Left cardiac atrium (tissue), 4 donors: ENCODE data around the gene XRCC5. TPM values are rescaled to one million over a fixed set of nuclear protein-coding genes. Genes with fewer than 3 reads are reported as not detected.

Experiments
- ATAC-seq, 2 donors: fragments of 200-7000 bp; cut with Tn5 transposase; one replicate each; pipeline ENCODE4 v1.9.1; 2020; ENCODE audit warnings: mild to moderate bottlenecking in 2 of 2, moderate library complexity in 2 of 2
- DNase-seq: peaks from one replicate; pipeline ENCODE4 v3.0.0-alpha.2; 2020
- intact Hi-C, 2 donors: fragments of 100-400 bp; cut with DNase I; formaldehyde crosslinking; loops; one replicate each; pipeline versions ENCODE4 v1.14.1 to v1.15.1; 2022 to 2023
- total RNA-seq, 2 donors: library from RNA; stranded (reverse); fragmentation: NEBNext Ultra II Directional; extraction: Animal tissue kit (Norgen Biotek cat#: 25700); gene quantifications; one replicate each; pipeline ENCODE4 v1.2.1, GENCODE V29; 2021
- donor health status: DM: no; HTN: yes; CAD: no.
- donor health status: DM: no; HTN: yes; CAD: no; lungs with severe emphysema.
- donor health status: DM: yes; HTN: yes; CAD: no.
- donor health status: Dilated cardiomyopathy.

The XRCC5 gene
- total RNA-seq, 2 donors from 2014 or later, result 114 to 148 TPM

DNA sequence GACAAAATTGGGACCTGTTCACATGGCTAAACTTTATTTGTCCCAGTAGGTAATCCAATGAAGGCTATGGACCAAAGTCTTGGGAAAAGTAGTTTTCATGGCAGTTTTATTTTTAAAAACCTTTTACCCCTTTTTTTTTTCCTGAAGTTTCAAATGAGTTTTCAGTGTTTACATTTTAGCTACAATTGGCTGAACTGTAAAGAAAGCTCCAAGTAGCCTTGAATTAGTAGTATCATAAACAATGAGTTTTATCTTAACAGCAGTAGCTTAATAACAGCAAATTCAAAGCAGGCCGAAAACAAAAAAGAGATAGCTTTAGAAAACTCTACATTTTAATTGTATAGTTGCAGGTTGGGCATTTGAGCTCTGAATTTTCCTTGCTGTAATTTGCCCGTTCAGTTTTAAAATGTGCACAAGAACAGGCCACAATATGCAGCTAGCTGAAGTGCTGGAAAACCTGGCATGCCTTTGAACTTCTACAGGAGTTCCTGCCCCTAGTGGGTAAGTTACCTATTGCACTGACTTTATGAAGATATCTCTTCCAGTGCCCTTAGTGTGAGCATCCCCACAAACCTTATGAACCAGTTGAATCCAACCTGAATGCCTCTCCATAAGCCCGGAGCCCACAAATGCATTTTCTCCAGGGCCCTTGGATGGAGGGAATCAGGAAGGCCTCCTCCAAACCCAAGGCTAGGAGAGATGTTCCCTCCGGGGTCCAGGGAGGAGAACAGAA lies 106.7 kb downstream of the XRCC5 start:
- DNase-seq, result no peak
- no peak for ATAC-seq
- intact Hi-C loops, result no loop called here

DNA sequence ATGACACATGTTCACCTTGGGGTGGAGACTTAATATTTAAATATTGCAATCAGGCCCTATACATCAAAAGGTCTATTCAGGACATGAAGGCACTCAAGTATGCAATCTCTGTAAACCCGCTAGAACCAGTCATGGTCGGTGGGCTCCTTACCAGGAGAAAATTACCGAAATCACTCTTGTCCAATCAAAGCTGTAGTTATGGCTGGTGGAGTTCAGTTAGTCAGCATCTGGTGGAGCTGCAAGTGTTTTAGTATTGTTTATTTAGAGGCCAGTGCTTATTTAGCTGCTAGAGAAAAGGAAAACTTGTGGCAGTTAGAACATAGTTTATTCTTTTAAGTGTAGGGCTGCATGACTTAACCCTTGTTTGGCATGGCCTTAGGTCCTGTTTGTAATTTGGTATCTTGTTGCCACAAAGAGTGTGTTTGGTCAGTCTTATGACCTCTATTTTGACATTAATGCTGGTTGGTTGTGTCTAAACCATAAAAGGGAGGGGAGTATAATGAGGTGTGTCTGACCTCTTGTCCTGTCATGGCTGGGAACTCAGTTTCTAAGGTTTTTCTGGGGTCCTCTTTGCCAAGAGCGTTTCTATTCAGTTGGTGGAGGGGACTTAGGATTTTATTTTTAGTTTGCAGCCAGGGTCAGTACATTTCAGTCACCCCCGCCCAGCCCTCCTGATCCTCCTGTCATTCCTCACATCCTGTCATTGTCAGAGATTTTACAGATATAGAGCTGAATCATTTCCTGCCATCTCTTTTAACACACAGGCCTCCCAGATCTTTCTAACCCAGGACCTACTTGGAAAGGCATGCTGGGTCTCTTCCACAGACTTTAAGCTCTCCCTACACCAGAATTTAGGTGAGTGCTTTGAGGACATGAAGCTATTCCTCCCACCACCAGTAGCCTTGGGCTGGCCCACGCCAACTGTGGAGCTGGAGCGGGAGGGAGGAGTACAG lies 108.1 kb downstream of the XRCC5 start:
- DNase-seq (no peak), ATAC-seq (peak in 1 of 2 donors; percentile 46)
- intact Hi-C loops, result no loop called here

DNA sequence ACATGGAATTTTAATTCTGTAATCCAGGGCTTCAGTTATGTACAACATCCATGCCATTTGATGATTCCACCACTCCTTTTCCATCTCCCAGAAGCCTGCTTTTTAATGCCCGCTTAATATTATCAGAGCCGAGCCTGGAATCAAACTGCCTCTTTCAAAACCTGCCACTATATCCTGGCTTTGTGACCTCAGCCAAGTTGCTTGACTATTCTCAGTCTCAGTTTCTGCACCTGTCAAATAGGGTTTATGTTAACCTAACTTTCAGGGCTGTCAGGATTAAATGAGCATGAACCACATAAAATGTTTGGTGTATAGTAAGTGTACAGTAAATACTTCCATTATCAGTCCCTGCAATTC lies 108.7 kb downstream of the XRCC5 start:
- intact Hi-C loops, result no loop called here
- no peak for DNase-seq
- no peak for ATAC-seq

DNA sequence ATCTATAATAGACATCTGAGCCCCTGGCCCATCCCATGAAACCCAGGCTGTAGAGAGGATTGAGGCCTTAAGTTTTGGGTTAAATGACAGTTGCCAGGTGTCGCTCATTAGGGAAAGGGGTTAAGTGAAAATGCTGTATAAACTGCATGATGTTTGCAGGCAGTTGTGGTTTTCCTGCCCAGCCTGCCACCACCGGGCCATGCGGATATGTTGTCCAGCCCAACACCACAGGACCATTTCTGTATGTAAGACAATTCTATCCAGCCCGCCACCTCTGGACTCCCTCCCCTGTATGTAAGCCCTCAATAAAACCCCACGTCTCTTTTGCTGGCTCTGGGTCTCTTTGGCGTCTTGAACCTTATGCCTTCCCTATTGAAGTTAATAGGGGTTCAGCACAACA lies 110.7 kb downstream of the XRCC5 start:
- DNase-seq, result no peak
- no peak for ATAC-seq
- intact Hi-C loops, result no loop called here

DNA sequence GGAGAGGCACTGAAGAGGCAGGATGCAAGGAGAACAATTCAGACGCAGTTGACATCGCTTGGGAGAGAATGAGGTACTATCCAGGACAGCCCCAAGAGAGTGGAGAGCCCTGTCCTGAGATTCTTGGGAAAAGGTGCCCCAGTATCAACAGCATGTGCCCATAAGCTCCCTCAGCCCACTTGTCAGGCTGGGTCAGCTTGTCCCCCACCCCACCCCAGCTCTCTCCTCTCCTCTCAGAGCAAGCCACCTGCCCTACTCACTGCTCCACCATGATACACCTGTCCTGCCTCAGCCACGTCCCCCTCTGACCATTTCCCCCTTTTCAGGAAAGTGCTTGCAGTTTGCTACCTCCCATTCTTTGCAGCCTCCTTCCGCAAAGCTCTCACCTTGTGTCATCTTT lies 111.8 kb downstream of the XRCC5 start:
- intact Hi-C loops, result no loop called here
- ATAC-seq, result no peak
- DNase-seq, result no peak

DNA sequence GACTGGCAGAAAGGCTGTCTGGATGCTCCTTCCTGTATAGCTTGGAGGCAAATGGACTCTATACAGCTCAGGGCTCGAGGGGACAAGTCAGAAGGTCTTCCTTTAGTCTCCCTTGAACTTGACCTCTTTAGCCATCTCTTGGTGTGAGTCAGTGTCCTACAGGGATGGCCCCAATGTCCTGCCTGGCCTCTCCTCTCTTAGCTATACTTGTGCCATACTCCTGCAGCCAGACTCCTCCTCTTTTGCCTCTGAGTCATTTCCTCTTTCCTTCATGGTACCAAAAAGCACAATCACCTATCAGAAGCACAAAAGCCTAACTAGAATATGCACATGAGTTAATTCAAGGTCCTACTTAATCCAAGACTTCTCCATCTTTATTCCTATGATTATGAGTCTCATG lies 112.7 kb downstream of the XRCC5 start:
- ATAC-seq, result no peak
- intact Hi-C loops, result no loop called here
- no peak for DNase-seq

DNA sequence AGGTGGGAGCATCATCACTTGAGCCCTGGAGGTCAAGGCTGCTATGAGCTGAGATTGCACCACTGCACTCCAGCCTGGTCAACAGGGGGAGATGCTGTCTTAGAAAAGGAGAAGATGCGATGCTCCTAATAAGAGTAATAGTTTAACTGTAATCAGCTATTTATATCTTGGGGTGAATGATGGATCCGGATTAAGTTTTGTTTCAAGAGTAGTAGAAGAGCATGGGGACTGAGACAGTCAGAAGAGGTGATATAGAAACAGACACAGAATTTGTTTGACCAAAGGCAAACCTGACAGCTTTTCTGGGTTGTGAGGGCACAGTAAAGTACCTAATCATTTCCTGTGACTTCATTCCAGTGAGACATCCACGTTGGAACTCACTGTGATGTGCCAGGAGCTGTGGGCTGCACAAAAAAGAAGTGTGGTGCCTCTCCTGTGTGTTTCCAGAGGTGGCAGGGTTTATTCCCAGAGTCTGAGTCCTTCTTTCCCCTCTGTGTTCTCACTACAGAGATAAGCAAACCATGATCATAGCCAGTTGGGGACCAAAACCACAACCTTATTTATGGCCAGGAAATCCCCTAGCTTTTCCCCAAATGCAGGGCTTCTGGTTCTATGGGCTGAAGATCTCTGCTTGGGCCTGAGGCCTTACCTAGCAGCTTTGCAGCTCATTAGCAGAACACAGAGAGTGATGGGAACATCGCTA lies 113.7 kb downstream of the XRCC5 start:
- intact Hi-C loops, result no loop called here
- DNase-seq, result no peak
- no peak for ATAC-seq

DNA sequence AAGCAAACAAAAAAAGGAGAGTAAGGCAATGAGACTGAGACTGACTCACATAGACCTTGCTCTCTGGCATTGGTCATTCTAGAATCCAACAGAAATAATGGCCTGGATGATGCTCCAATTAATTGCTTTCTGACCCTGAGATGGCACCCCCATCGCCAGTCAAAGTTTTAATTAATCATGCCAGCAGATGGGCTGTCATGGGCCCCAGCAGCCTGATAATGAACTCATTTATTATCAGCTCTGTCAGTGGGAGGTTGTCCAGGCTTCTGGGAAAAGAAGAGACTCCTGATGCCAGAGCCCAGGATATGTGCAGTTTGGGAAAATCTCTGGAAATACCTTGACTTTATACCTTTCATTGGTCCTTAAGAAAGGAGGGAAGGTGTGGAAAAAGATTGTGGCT lies 115.2 kb downstream of the XRCC5 start:
- intact Hi-C loops, result no loop called here
- ATAC-seq (no peak), DNase-seq (no peak)

DNA sequence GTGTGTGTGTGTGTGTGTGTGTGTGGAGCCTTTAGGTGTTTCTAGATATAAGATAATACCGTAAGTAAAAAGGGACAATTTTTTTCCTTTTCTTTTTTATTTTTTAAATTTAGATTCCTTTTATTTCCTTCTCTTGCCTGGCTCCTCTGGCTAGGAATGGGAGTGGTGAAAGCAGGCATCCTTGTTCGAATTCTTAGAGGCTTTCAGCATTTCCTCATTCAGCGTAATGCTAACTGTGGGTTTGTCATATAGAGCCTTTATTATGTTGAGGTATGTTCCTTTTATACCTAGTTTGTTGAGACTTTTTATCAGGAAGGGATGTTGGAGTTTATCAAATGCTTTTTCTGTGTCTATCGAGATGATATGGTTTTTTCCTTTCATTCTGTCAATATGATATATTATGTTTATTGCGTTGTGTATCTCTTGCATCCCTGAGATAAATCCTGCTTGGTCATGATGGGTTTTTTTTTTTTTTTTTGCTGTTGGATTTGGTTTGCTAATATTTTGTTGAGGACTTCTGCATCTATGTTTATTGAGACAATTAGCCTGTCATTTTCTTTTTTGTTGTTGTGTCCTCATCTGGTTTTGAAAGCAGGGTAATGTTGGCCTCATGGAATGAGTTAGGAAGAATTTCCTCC lies 120.2 kb downstream of the XRCC5 start:
- ATAC-seq (no peak), DNase-seq (no peak)
- intact Hi-C loops, result no loop called here

DNA sequence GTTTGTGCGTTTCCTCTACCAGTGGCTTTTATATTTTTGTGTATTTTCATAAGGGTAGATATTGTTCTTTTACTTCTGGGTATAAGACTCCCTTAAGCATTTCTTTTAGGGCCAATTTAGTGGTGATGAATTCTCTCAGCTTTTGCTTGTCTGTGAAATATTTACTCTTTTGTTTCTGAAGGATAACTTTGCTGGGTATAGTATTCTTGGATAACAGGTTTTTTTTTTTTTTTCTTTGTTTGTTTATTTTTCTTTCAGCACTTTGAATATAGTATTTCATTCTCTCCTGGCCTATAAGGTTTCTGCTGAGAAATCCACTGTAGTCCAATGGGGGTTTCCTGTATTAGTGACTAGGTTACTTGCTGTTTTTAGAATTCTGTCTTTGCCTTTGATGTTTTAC lies 122.7 kb downstream of the XRCC5 start:
- intact Hi-C loops, result no loop called here
- no peak for ATAC-seq

DNA sequence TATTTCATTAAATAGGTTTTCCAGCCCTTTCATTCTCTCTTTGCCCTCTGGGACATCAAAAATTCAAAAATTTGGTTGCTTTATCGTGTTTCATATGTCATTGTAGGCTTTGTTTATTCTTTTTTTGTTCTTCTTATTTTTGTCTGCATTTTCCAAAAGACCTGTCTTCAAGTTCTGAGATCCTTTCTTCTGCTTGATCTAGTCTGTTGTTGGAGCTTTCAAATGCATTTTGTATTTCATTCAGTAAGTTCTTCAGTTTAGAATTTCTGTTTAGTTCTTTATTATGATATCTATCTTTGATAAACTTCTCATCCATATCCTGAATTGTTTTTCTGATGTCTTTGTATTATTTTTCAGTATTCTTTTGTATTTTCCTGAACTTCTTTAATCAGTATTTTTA lies 123.6 kb downstream of the XRCC5 start:
- DNase-seq, result no peak
- intact Hi-C loops, result no loop called here
- ATAC-seq, result no peak

More for the DNA sequence above, 122.7 kb downstream of the XRCC5 start:
- no peak for DNase-seq

DNA sequence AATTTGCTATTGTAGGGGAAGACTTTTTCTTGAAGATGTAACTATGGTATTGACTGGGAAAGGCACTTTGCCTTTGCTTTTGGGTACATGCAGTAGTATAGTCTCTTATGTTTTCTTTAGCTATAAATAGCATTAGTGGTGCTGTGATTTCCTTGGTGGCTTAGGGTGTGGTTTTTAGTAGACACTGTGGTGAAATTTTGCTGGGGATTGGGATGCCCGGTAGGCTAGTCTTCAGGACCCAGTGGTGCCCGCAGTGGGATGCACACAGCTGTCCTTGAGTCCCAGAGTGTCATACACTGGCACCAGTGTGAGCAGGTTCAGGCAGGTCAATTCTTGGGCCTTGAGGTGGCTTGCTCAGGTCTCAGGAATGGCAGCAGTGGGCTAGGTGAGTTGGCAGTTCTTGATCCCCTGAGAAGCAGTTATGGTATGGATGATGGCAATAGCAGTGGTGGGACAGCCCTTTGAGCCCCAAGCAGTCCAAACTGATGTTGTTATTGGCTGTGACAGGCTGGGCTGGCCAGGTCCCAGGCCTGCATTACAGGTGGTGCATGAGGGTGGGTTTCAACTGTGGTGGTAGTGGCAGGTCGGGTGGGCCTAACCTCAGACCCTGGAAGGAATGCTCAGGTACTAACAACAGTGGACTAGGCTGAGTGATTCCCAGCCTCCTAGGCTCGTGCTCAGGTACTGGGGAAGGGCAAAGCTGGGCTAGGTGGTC lies 124.3 kb downstream of the XRCC5 start:
- DNase-seq (no peak), ATAC-seq (no peak)
- intact Hi-C loops, result no loop called here

DNA sequence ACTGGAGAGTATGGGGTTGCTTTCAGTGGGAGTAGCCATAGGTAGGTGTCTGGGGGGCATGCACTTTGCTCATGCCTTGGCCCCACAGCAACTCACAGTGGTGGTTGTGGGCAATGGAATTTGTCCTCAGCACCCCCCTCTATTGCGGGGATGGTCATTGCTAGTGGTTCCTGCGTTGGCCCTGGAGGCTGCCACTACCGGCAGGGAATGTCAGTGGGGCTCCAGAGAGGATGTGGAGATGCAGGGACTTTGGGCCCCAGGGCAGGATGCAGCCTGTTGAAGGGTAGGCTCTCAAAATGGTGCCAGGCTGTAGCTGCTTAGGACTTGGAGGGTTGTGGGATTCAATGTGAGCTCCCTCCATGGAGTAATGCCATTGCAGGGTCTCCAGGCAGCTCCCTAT lies 125.0 kb downstream of the XRCC5 start:
- intact Hi-C loops, result no loop called here
- ATAC-seq, result no peak
- DNase-seq, result no peak

DNA sequence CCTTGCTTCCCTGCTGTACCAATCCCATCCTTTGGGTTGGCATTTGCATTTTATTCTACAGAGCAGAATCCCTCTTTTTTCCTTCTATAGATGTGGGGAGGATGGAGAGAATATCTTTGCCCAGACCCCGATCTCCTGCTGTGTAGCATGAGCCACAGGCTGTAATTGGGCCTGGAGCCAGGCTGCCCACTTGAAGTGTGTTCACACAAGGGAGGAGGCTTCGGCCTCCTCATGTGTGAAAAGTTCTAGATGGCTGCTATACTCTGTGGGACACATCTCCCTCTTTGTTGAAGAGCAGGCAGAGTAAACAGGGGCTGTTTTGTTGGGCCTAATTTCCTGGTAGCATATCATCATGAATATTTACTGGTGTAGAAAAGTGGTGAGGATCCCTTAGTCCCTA lies 126.3 kb downstream of the XRCC5 start:
- no peak for ATAC-seq
- DNase-seq, result no peak
- intact Hi-C loops, result no loop called here

DNA sequence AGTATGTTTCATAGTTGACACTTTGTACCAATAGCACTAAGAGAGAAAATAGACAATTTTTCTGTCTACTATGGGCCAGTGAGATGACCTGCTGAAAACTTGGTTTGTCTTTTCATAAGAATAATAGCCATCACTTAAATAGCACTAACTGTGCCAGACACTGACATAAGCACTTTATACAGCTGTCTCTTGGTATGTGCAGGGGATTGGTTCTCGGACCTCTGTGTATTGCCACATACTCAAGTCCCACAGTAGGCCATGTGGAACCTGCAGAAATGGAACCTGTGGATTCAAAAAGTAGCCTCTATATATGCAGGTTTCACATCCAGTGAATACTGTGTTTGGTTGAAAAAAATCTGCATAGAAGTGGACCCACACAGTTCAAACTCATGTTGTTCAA lies 126.7 kb downstream of the XRCC5 start:
- ATAC-seq (no peak), DNase-seq (no peak)
- intact Hi-C loops, result no loop called here

DNA sequence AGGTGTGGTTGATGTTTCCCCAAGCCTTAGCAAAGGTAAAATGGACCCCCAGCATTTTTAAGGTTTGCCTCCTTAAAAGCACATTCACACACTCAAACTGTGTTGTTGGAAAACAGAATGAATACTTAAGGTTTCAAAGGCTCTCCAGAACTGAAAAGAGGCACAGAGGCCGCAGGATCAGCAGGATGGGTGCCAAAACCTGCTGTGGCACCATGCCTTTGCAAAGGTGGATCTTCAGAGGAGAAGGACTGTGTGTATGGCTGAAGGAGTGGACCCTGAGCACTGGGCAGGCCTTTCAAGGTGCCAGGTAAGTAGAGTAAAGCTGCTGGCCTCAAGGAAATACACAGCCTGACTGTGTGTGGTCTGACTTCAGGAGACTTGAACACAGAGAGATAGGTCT lies 127.3 kb downstream of the XRCC5 start:
- DNase-seq (no peak), ATAC-seq (no peak)
- intact Hi-C loops, result no loop called here

DNA sequence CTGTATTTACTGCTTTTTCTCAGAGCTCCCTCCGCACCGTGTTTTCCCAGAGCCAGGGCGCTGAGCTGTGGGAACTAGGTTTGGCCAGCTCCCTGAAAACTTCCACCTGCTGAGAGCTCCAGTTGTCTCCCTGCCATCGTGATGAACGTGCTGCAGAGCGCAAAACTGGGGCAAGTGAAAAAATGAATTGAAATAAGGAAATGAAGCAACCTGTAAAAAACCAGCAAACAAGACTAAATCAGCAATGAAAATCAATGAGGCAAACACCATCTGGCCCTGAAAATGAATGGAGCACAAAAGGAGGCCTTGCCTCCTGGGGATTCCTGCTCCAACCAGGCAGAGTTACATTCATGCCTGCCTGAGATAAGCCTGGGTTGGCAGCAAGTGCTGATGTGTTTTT lies 133.2 kb downstream of the XRCC5 start:
- intact Hi-C loops, result no loop called here
- DNase-seq, result no peak
- ATAC-seq, result no peak

DNA sequence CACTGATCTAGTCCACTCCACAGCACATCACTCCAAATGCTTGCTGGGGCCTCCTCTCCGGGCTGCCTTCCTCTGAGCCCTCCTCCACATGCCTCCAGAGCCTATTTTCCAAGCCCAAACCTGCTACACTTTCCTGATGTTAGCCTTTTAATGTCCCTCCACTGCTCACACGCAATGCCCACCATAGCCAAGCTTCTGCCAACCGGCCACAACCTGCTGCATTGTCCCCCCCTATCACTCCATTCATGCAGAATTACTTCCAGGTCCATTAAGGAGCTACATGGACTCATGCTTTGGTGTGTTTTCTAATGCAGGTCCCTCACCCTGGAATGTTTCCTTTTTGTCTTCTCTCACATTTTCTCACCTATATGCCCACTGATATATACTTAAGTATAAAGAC lies 133.9 kb downstream of the XRCC5 start:
- intact Hi-C loops, result no loop called here
- ATAC-seq (no peak), DNase-seq (no peak)

DNA sequence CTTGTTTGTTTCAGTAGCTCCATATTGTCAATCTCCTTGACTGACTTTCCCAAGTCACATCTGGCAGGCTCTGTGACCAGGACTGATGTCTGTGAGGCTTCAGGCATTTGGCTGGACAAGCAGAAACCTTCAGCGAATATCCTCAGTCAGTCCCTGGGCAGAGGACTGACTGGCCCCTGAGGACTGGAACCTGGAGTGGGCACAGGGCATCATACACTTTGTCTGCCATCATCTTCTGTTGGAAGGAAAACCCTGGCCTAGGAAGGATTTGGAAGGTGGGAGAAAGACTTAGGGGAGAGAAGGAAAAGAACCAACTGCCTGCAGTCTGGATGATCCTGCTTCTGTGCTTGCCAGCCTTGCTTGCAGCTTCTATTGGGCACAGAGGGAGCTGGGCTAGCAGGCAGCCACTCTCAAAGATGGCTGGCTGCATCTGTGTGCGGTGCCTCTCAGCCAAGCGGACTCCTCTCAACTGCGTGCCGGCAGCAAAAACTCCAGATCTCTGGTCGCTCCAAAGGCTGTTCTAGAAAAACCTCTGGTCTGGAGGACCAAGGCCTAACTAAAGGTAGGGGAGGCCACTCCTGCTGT lies 136.3 kb downstream of the XRCC5 start:
- ATAC-seq (no peak), DNase-seq (no peak)
- intact Hi-C loops, result no loop called here
